GM19324 (cell line): Measurements from ENCODE around the gene LGALS7.

Experiments
- ATAC-seq: cut with Tn5 transposase; IDR thresholded peaks from one replicate; pipeline ENCODE4 v1.9.1; 2021; ENCODE audit warnings: mild to moderate bottlenecking, moderate library complexity; ENCODE audit not compliant: unreplicated experiment, low FRiP score

Gene LGALS7

DNA sequence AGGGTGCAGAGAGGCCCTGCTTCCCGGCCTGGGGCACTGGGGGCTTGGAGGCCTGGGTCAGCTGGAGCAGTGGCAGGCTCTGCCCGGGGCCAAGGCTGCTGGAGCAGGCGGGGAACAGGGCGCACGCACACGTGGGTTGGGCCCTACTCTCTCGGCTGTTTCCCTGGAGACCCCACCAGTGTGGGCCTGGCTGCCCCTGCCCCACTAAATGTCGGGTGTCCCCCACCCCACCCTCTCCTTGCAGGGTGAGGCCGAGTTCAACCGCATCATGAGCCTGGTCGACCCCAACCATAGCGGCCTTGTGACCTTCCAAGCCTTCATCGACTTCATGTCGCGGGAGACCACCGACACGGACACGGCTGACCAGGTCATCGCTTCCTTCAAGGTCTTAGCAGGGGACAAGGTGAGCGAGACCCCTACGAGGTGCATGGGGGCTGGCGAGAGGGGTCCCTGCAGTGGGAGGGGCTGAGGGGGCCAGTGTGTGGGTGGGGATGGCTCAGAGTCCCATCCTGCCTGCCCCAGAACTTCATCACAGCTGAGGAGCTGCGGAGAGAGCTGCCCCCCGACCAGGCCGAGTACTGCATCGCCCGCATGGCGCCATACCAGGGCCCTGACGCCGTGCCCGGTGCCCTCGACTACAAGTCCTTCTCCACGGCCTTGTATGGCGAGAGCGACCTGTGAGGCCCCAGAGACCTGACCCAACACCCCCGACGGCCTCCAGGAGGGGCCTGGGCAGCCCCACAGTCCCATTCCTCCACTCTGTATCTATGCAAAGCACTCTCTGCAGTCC lies 44.4 kb downstream of the LGALS7 start:
- no peak for ATAC-seq

DNA sequence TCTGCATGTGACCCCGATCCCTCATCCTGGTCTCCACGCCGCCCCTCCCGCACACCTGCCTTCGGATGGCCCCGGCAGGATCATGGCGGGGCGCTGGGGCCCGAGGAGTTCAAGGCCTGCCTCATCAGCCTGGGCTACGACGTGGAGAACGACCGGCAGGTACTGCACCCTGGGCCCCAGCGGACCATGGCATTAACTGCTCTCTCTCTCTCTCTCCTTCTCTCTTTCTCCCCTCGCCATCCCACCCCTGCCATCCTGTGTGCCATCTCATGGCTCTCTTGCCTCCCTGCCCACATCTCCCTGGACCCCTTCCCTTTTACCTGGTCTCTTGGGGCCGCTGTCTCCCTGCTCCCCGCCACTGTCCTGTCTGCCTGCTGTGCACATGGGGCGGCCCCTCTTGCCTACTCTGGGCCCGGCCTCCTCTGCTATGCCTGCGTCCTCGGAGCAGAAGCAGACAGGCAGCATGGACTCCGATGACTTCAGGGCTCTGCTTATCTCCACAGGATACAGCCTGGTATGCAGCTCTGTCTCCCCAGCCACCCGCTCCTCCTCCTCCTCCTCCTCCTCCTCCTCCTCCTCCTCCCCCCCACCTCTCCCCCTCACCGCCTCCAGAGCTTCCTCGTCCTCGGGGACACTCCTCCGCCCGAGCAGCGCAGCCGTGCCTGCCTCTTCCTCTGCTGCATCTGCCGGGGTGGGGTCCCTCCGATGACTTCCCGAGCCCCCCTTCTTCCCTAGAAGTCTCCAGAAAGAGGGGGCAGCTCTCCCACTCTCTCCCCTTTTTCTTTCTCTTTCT lies 45.3 kb downstream of the LGALS7 start:
- no peak for ATAC-seq

GRCh38 chr19:38727306-38727867 lies 45.9 kb downstream of the LGALS7 start:
- no peak for ATAC-seq

DNA sequence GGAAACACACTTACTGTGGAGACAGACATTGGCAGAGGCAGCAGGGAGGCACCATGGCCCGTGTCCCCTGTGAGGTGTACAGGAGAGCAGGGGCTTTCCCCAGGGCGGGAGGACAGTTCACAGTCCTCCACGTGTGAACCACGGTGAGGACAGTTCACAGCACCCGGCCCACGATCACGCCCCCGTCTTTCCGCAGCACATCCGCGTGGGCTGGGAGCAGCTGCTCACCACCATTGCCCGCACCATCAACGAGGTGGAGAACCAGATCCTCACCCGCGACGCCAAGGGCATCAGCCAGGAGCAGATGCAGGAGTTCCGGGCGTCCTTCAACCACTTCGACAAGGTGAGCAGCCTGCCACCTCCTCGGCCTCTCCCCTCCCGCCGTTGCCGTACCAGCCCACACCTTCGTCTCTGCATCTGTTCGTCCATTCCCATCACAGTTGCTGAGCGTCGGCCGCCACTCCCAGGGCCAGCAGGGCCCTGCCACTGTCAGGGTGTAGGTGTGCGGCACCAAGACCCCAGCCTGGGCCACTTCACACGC lies 46.5 kb downstream of the LGALS7 start:
- no peak for ATAC-seq

DNA sequence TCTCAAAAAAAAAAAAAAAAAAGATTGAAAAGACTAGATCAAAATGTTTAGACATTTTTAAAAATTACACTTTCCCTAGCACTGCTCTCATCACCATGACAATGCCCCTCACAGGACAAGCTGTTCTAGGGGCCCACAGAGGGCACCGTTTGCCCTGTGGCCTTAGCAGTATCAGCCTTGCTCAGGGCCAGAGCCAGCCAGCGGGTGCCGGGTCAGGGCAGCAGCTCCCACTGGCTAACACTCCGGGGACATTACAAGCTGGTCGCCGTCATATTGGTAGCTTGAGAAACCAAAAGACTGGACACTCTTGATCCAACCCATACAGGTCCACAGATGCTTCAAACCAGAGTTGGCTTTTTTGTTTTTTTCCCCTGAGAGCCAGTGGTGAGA lies 47.0 kb downstream of the LGALS7 start:
- ATAC-seq = no peak

GRCh38 chr19:38725469-38726283 lies 47.6 kb downstream of the LGALS7 start:
- ATAC-seq = no peak

DNA sequence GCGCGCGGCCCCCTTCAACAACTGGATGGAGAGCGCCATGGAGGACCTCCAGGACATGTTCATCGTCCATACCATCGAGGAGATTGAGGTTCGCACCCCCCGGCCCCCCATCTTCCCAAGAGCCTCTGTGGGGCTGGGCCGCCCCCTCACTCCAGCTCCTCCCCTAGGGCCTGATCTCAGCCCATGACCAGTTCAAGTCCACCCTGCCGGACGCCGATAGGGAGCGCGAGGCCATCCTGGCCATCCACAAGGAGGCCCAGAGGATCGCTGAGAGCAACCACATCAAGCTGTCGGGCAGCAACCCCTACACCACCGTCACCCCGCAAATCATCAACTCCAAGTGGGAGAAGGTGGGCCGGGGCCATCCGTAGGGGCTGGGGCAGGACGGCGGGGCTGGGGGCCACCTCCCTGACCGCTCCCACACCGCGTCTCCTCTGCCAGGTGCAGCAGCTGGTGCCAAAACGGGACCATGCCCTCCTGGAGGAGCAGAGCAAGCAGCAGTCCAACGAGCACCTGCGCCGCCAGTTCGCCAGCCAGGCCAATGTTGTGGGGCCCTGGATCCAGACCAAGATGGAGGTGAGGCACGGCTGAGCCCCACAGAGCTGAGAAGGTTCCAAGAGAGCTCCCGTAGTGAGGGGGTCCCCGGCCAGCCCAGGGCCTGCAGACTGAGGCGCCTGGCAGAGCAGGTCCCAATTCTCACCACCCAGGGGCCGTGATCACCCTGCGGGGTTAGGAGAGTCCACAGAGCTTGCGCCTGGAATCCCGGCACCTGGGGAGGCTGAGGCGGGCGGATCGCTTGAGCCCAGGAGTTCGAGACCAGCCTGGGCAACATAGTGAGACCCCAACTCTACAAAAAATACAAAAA lies 49.1 kb downstream of the LGALS7 start:
- no peak for ATAC-seq

DNA sequence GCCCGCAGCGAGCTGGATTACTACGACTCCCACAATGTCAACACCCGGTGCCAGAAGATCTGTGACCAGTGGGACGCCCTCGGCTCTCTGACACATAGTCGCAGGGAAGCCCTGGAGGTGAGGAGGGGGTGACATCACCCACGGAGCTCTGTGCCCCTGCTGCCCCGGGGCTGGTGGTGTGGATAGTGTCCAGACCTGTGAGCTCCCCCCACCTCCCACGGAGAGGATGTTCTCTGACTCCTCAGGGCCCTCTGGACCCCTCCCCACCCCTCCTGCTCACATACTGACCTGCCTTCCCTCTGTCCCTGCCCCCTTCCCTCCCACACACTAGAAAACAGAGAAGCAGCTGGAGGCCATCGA lies 49.7 kb downstream of the LGALS7 start:
- no peak for ATAC-seq

DNA sequence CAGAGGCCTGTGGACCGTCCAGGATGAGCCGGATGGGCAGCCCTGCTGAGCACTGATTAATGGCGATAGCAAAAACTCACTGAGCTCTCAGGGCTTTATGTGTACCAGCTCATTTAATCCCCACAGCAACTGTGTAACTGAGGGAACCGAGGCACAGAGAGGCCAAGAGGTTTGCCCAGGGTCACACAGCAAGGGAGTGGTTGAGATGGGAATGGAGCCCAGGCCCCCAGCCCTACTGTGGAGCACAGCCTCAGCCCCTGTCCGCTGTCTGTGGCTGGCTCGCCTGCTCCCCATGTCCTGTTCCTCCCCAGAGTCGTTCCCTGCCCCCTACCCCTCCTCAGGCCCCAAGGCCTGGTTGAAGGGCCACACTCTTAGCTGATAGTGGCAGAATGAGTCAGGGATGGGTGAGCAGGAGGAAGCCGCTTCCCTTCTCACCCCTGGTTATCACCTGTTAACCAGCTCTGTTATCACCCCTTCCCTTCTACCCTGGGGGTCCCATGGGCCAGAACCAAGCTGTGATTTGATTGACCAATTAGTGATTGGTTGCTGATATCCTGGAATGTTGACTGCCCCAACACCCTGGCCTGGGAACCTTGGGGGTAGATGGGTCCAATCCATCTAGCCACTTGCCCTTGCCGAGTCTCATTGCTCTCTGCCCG lies 50.2 kb downstream of the LGALS7 start:
- ATAC-seq = no peak

DNA sequence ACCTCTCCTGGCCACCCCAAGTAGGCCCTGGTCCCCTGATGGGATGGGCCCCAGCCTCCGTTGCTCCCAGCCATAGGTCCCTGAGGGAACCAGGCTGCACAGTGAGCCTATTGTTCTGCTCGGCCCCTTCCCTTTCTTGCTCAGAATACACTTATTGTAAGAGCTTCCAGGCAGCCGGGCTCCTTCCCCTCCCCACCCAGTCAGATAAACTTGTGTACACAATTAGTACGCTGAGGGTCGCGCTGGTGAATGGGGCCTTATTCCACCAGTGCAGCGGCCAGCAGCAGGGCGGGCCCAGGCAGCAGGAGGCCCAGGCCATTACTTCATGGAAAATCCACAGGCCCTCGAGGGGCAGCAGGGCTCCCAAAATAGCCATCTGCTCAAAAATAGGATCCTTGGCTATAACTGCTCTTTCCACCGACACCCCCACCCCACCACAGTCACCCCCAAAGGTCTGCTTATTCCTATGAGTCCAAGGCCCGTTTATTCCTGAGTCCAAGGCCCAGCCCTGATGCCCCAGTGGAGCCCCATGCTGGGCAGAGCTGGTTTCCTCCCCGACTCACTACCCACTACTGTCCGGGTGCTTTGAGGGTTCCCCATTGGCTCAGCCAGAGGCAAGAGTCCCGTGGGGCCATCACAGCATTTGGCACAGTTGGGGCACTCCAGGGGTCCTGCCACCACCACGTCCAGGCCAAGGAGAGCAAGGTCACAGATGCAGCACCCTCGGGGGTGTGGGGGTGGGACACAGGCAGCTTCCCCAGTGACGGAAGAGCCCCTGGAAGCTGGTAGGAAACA lies 51.1 kb downstream of the LGALS7 start:
- ATAC-seq = no peak

GRCh38 chr19:38721496-38721895 lies 51.8 kb downstream of the LGALS7 start:
- no peak for ATAC-seq
